Endothelial cell of umbilical vein (primary cell): ENCODE measurements around the gene FANCC. TPM values are rescaled to one million over a fixed set of nuclear protein-coding genes. Genes with fewer than 3 reads are reported as not detected.

Experiments used
- BruUV-seq: library from RNA; stranded (reverse); fragments of 400-500 nt; replicated peaks from 2 replicates; lab custom pipeline; 2021; lab: Mats Ljungman, UMichigan
- CTCF ChIA-PET: fragments of 300-600, 350-600 bp; sonication (Branson Sonifier 250); formaldehyde crosslinking; loops from one replicate; lab custom pipeline; 2021; ENCODE audit warnings: antibody characterized with exemption, inconsistent platforms; lab: Charles Lee
- POLR2A ChIA-PET: fragments of 300-600, 350-600 bp; sonication (Branson Sonifier 250); formaldehyde crosslinking; loops from one replicate; lab custom pipeline; 2021; ENCODE audit warnings: antibody characterized with exemption, inconsistent platforms; lab: Charles Lee
- DNase-seq: peaks from one replicate; pipeline ENCODE4 v3.0.0-alpha.2; 2011; ENCODE audit warnings: low read depth, low spot score
- FAIRE-seq: peaks from 2 replicates; lab custom pipeline; 2011; peaks lifted over from hg19 to GRCh38; lab: Jason Lieb, UNC
- H2AFZ ChIP-seq: 2 replicates; pipeline ENCODE4 v1.6.0; 2012; ENCODE audit warnings: low read depth, low read length, control low read depth, inconsistent platforms
- H3K27ac ChIP-seq: 2 replicates; pipeline ENCODE4 v1.5.1; 2011; ENCODE audit warnings: low read depth, mild to moderate bottlenecking, control low read depth, low read length, moderate library complexity; ENCODE audit not compliant: insufficient read depth
- H3K27me3 ChIP-seq, 2 experiments: 2 replicates each; pipeline versions ENCODE4 v1.6.0 to v1.6.1; 2011; ENCODE audit warnings: low read length in 2 of 2, mixed read lengths in 1 of 2; ENCODE audit not compliant: control insufficient read depth in 2 of 2, insufficient read depth in 2 of 2
- H3K36me3 ChIP-seq, 2 experiments: 2 replicates in 1 of 2; 3 replicates in 1 of 2; pipeline ENCODE4 v1.5.1; 2011; ENCODE audit warnings: low read length in 2 of 2, mild to moderate bottlenecking in 1 of 2, moderate library complexity in 1 of 2; ENCODE audit not compliant: control insufficient read depth in 2 of 2, insufficient read depth in 2 of 2; ENCODE audit errors: extremely low read depth in 1 of 2
- H3K4me1 ChIP-seq: 3 replicates; pipeline ENCODE4 v1.5.1; 2011; ENCODE audit warnings: mild to moderate bottlenecking, low read length; ENCODE audit not compliant: control insufficient read depth, insufficient read depth; ENCODE audit errors: extremely low read depth
- H3K4me2 ChIP-seq: 2 replicates; pipeline ENCODE4 v1.6.1; 2011; ENCODE audit warnings: low read length, control low read depth, mixed read lengths; ENCODE audit not compliant: insufficient read depth
- H3K4me3 ChIP-seq, 3 experiments: fragments of 200-600 bp in 1 of 3; sonication (generic), shearing (Covaris generic) in 1 of 3; replicated peaks in 1 of 3; 2 replicates each; pipeline ENCODE4 v1.5.1; 2011 to 2016; ENCODE audit warnings: control low read depth in 3 of 3, low read length in 3 of 3, mild to moderate bottlenecking in 2 of 3, inconsistent platforms in 1 of 3, low read depth in 1 of 3, moderate library complexity in 1 of 3; ENCODE audit not compliant: insufficient read depth in 1 of 3
- H3K79me2 ChIP-seq: 2 replicates; pipeline ENCODE4 v1.6.0; 2012; ENCODE audit warnings: low read length, inconsistent platforms; ENCODE audit not compliant: control insufficient read depth, insufficient read depth
- H3K9ac ChIP-seq: replicated peaks from 2 replicates; pipeline ENCODE3; 2011; ENCODE audit warnings: low read length, control low read depth; ENCODE audit not compliant: insufficient read depth; ENCODE audit errors: extremely low read depth
- H3K9me1 ChIP-seq: replicated peaks from 3 replicates; pipeline ENCODE4 v1.6.0; 2011; ENCODE audit warnings: mild to moderate bottlenecking, low read length; ENCODE audit not compliant: control insufficient read depth, insufficient read depth; ENCODE audit errors: extremely low read depth
- H3K9me3 ChIP-seq: replicated peaks from 2 replicates; pipeline ENCODE4 v1.5.1; 2012; ENCODE audit warnings: low read length, inconsistent platforms; ENCODE audit not compliant: control insufficient read depth, insufficient read depth
- H4K20me1 ChIP-seq: replicated peaks from 2 replicates; pipeline ENCODE3; 2011; ENCODE audit warnings: mild to moderate bottlenecking, low read length; ENCODE audit not compliant: control insufficient read depth, insufficient read depth; ENCODE audit errors: extremely low read depth
- CTCF ChIP-seq, 2 donors: IDR thresholded peaks; 1 replicate in 1 of 2; 2 replicates in 1 of 2; pipeline ENCODE4 v1.5.1; 2011; ENCODE audit warnings: low read length in 2 of 2, mild to moderate bottlenecking in 2 of 2, moderate library complexity in 2 of 2, control low read depth in 1 of 2, inconsistent platforms in 1 of 2, low read depth in 1 of 2; ENCODE audit not compliant: insufficient read depth in 1 of 2; ENCODE audit errors: extremely low read depth in 1 of 2
- EZH2 ChIP-seq: IDR thresholded peaks from 2 replicates; pipeline ENCODE4 v1.6.1; 2012; ENCODE audit warnings: borderline replicate concordance, low read depth, mild to moderate bottlenecking, moderate library complexity, low read length, inconsistent platforms; ENCODE audit not compliant: severe bottlenecking
- FOS ChIP-seq: IDR thresholded peaks from 2 replicates; pipeline ENCODE4 v1.6.1; 2011; ENCODE audit warnings: mild to moderate bottlenecking, low read length, moderate library complexity, borderline replicate concordance; ENCODE audit not compliant: insufficient read depth
- GATA2 ChIP-seq: IDR thresholded peaks from 2 replicates; pipeline ENCODE4 v1.7.0; 2011; ENCODE audit warnings: low read depth, mild to moderate bottlenecking, moderate library complexity, mixed read lengths, low read length; ENCODE audit not compliant: insufficient read length, insufficient read depth
- JUN ChIP-seq: IDR thresholded peaks from 2 replicates; pipeline ENCODE4 v1.6.1; 2011; ENCODE audit warnings: borderline replicate concordance, low read depth; ENCODE audit not compliant: insufficient read length, insufficient read depth
- MAX ChIP-seq: IDR thresholded peaks from 2 replicates; pipeline ENCODE4 v1.6.1; 2011; ENCODE audit not compliant: insufficient read depth, insufficient read length
- MYC ChIP-seq: IDR thresholded peaks from one replicate; pipeline ENCODE4 v1.6.1; 2011; ENCODE audit warnings: mild to moderate bottlenecking, low read depth, low read length
- POLR2A ChIP-seq: IDR thresholded peaks from 2 replicates; pipeline ENCODE4 v1.6.1; 2012; ENCODE audit warnings: low read depth, mild to moderate bottlenecking, control low read depth, low read length
- POLR2AphosphoS5 ChIP-seq: IDR thresholded peaks from 2 replicates; pipeline ENCODE4 v1.6.1; 2012; ENCODE audit warnings: low read depth, mild to moderate bottlenecking, control low read depth, low read length, moderate library complexity; ENCODE audit not compliant: insufficient read depth
- dilution Hi-C: fragments of 300-500 bp; cut with MboI; formaldehyde crosslinking; loops from one replicate; pipeline ENCODE4 v1.15.0; 2019; ENCODE audit warnings: low sequenced_read_pairs; ENCODE audit not compliant: extremely low pct_ligation_motif_present
- intact Hi-C: fragments of 100-400 bp; cut with micrococcal nuclease; formaldehyde crosslinking; loops from one replicate; pipeline ENCODE4 v1.10.0; 2022
- polyA plus RNA-seq, 4 experiments: library from polyadenylated mRNA; depleted of rRNA in 3 of 4; stranded (reverse) in 3 of 4; unstranded in 1 of 4; fragments of >200 nt; gene quantifications; 2 replicates each; pipeline versions ENCODE4 v1.2.1 to v1.2.3, GENCODE V29; 2011 to 2012; ENCODE audit warnings: missing spikeins in 1 of 4
- total RNA-seq: library from RNA; stranded (reverse); gene quantifications from 2 replicates; pipeline ENCODE4 v1.2.3, GENCODE V29; 2021

Gene FANCC
- total and polyA plus RNA-seq, 2 donors (not counting 3 experiments of a cell fraction or from before 2014, with no cell fraction given), result 5.7 to 13.1 TPM

DNA sequence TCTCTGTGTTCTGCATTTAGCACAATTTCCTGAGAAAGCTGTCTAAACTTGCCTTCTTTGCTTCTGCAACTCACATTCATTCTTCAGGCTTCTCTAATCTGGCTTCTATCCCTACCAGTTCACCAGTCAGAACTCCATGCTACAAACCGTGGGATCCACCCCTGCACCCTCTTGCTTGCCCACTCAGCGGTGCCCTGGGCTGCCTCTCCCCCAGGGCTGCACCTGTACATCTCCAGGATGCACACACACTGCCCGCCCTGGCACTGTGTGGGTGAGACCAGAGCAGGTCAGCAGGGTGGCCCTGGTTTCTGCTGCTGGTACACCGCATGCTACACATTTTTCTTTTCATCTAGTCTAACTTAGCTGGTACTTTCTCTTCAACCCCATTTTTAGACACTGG, 127.1 kb downstream of the FANCC start:
- Histone ChIP-seq H4K20me1 (no peaks in the 10 kb centered on the region), H3K4me2 (no peak overlapping the region), H3K36me3 (no peaks in the 10 kb centered on the region), H3K27me3 (no peaks in the 10 kb centered on the region), H3K9me1 (no peaks in the 10 kb centered on the region), H3K9me3 (no peaks in the 10 kb centered on the region), H3K9ac (no peak overlapping the region), H3K27ac (no peak overlapping the region), H3K4me1 (peaks cover 25% of the 10 kb centered on the region), H3K4me3 (no peak overlapping the region), H2AFZ (no peak overlapping the region), H3K79me2 (no peaks in the 10 kb centered on the region)
- intact Hi-C loops, result no loop called here
- dilution Hi-C loops, result no loop called here
- no TSS peak for BruUV-seq
- POLR2A ChIA-PET, result no interaction called here
- FAIRE-seq, result no peak
- DNase-seq, result no peak
- no peak for TF ChIP-seq FOS
- TF ChIP-seq EZH2, result no peak
- TF ChIP-seq MAX, result no peak
- TF ChIP-seq CTCF (IDR thresholded peaks at IDR 0.05; ENCODE audit: extremely low read depth in 1 of 2, insufficient read depth in 1 of 2, low read depth in 1 of 2, low read length in 2 of 2), result no peak
- no peak for TF ChIP-seq GATA2
- no peak for TF ChIP-seq POLR2A
- no peak for TF ChIP-seq MYC
- TF ChIP-seq JUN, result no peak
- TF ChIP-seq POLR2AphosphoS5, result no peak
- CTCF ChIA-PET, result interaction anchor here (0.6 to 2.8 kb wide), 6 partner anchors 11 to 521 kb away, joined by 3 to 14 read pairs (median 3); no protein-coding TSS in a partner anchor
